Mucosa of stomach (tissue), 1 donor: ENCODE measurements around the gene COX8A.

Experiments
- H3K27me3 ChIP-seq: one replicate; pipeline ENCODE4 v1.7.0; 2013; ENCODE audit warnings: mild to moderate bottlenecking, low read length; ENCODE audit not compliant: control insufficient read depth, insufficient read depth
- H3K36me3 ChIP-seq: one replicate; pipeline ENCODE4 v1.7.0; 2013; ENCODE audit warnings: low read length; ENCODE audit not compliant: control insufficient read depth, insufficient read depth
- H3K4me1 ChIP-seq: one replicate; pipeline ENCODE4 v1.7.0; 2013; ENCODE audit warnings: mild to moderate bottlenecking, low read length; ENCODE audit not compliant: control insufficient read depth, insufficient read depth
- H3K4me3 ChIP-seq: one replicate; pipeline ENCODE4 v1.7.0; 2013; ENCODE audit warnings: low read length
- H3K9ac ChIP-seq: one replicate; pipeline ENCODE4 v1.7.0; 2013; ENCODE audit warnings: mild to moderate bottlenecking, low read length, moderate library complexity
- H3K9me3 ChIP-seq: one replicate; pipeline ENCODE4 v1.7.0; 2013; ENCODE audit warnings: mild to moderate bottlenecking, low read length, moderate library complexity; ENCODE audit not compliant: control insufficient read depth
- donor health status: Pancreatic carcinoma.

COX8A gene

DNA sequence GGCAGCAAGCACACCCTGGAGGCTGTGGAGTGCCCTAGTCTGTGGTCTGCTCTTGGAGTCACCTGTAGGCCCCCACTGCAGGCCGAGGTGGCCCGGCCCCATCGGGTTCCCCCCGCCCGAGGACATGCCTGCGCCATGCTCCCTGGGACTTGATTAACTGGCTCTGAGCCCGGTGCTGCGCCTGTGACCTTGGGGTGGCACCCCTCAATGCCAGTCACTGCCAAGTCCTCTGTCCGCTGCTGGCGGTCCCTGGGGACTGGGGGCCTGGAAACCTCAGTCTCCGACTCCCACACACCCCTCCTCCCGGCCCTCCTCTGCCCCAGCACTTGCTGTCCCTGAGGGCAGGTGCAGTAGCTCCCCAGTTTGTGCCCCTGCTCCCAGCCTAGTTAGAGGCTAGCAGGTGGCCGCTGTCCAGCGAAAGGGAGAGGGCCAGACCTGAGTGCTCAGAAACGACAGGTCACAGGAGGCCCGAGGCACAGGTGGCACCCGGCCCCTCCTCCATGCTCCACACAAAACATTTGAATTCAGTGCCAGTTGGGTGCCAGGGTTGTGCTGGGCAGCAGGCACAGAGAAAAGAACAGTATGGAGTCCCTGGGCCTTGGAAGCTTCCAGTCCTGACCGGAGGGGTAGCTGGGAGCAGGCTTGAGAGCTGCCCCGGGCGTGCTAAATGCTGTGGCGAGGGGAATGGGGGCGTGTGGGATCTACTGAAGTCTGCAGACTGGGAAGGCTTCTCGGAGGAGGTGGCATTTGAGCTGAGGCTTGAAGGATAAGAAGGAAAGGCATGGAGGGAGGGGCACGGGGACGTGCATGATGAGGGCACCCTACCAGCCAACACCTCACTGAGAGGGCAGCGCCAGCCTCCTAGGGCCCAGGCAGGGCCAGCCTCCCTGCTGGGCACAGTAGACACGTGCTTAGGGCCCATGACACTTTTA lies 45.0 kb downstream of the COX8A start:
- Histone ChIP-seq H3K27me3 (peaks cover 3% of the 10 kb centered on the region), H3K9ac (no peak overlapping the region), H3K4me3 (no peak overlapping the region), H3K36me3 (no peaks in the 10 kb centered on the region), H3K4me1 (peaks cover 18% of the 10 kb centered on the region), H3K9me3 (no peaks in the 10 kb centered on the region)

DNA sequence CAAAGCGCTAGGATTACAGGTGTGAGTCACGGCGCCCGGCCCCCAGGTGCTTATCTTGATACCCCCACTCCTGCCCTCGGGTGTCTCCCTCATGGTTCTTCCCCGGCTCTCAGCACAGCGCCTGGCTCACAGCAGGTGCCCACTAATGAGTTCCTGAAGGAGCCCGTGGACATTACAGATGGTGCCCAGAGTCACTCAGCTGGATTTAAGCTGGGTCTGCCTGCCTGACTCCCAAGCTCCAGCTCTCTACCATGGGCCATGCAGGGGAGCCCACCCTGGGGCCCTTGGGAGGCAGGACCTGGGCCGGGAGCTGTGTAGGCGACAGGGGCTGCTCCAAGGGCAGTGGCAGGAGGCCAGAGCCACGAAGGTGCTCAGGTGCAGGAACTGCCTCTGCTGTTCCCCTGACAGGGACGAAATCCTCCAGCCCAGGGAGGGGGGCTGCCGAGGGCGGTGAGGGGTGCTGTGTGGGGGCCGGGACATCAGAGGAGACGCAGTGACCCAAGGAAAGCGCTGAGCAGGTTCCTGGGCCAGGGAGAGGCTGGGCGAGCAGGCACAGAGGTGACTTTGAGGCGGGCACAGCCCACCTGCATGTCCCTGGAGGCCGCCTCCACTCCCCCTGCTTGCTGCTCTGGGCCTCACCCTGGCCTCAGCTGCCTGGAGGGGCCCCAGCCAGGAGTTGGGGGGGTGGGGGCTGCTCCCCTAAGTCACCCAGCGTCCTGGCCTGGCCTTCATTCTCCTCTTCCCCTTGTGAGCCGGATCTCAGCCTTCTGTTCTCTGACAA lies 46.7 kb downstream of the COX8A start:
- peaks cover 3% of the 10 kb centered on the region for H3K27me3 ChIP-seq
- H3K4me3 ChIP-seq = no peak overlapping the region
- H3K9ac ChIP-seq = no peak overlapping the region
- H3K36me3 ChIP-seq = no peaks in the 10 kb centered on the region
- no peaks in the 10 kb centered on the region for H3K9me3 ChIP-seq
- peaks cover 18% of the 10 kb centered on the region for H3K4me1 ChIP-seq

DNA sequence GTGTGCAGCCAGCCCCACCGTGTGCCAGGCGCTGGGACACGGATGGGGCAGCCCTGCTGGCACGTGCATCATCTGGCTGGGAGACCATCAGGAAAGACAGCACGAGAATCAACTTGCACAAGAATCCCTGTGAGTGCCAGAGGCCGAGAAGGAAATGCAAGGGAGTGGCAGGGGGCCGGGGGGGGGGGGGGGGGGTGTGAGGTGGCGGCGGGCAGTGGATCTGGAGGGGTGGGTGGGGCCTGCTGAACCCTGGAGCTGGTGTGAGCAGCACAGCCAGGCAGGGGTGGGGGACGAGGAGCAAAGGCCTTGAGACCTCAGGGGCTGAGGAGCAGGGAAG lies 47.3 kb downstream of the COX8A start:
- Histone ChIP-seq H3K4me1 (peaks cover 18% of the 10 kb centered on the region), H3K9me3 (no peaks in the 10 kb centered on the region), H3K9ac (no peak overlapping the region), H3K4me3 (no peak overlapping the region), H3K27me3 (peaks cover 3% of the 10 kb centered on the region), H3K36me3 (no peaks in the 10 kb centered on the region)

DNA sequence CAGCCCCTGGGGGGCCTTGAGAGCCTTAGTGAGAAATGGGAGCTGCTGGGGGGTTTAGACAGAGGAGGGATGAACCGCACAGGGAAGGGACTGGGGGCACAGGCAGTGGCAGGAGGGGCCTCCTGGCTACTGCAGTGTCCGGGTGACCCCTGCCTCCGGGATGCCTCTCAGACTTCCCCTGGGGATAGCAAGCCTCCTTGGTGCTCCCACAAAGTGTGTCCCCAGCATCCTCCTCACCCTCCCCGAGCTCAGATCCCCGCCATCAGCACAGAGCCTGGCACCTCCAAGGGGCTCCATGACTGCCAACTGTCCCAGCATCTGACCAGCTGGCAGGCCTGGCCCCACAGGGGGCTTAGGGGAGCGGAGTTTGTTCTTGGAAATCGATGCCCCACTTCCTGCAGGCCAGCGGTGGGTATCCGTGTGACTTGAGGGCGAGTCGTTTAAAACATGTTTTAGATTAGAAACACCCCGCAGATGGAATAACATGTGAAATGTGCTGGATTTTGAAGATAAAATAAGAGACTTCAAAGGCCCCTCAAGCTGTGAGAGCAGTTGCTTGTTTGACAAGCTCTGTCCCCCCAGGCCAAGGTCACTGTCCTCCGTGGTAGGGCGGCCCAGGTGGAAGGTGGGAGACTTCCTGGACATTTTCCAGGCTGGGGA lies 47.8 kb downstream of the COX8A start:
- H3K27me3 ChIP-seq = peaks cover 3% of the 10 kb centered on the region
- no peak overlapping the region for H3K4me3 ChIP-seq
- no peak overlapping the region for H3K9ac ChIP-seq
- H3K9me3 ChIP-seq = no peaks in the 10 kb centered on the region
- no peaks in the 10 kb centered on the region for H3K36me3 ChIP-seq
- H3K4me1 ChIP-seq = peaks cover 22% of the 10 kb centered on the region

DNA sequence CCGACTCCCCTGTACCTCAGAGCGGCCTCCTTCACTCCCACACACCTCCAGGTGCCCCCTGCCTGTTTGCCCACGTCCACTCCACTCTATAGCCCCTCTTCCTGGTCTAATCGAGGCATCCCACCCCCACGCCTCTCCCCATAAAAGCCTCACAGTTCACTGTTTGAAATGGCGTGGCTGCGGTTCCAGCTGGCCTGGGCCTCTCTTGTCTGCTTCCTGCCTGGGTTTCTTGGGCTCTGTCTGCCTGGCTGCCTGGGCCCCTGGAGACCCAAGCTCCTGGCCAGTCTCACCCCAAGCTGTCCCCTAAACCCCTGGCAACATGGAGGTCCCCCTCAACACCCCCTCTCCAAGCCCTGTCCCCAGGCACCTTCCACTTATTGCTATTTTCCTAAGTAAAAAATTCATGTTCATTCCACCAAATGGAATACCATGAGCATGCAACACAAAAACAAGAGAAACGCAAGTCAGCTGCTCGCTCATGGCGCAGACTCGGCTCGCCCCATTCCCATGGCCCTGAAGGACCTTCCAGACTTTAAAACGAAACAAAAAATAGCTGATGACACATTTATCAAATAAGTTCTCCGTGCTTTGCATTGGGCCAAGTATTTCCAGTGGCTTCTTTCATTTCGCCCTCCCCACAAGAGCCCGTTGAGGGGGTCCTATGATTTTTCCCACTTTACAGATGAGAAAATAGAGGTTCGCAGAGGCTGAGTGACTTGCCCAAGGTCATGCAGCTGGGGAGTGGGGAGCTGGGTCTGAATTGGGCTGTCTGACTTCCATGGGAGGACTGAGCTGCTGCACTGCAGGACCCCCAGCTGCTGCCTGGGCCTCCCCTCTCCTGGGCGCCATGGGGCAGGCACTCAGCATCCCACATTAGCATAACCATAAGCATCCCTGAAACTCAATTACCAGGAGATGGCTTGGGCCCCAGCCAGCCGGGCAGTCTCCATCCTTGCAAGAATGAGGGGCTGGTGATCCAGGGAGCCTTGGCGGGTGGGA lies 49.6 kb downstream of the COX8A start:
- Histone ChIP-seq H3K9me3 (no peaks in the 10 kb centered on the region), H3K36me3 (no peaks in the 10 kb centered on the region), H3K4me1 (peaks cover 6% of the 10 kb centered on the region), H3K27me3 (peaks cover 9% of the 10 kb centered on the region), H3K9ac (no peak overlapping the region), H3K4me3 (no peak overlapping the region)

DNA sequence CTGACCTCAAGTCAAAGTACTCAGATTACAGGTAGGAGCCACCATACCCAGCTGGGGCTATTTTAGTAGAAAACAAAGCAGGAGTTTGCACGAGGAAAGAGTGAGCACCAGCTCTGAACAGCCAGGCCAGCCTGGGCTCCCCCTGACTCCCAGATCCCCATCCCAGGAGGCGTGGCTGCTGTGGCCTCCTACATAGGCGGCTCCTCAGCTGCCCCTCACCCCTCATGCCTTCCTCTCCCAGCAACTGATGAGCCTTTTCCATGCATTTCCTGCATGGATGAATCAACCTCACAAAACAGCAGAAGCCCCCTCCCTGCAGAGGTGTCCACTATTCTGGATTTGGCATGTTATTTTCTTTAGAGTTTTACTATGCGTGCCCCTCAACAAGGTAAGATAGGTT lies 50.8 kb downstream of the COX8A start:
- H3K4me1 ChIP-seq = peaks cover 10% of the 10 kb centered on the region
- H3K36me3 ChIP-seq = no peaks in the 10 kb centered on the region
- H3K9me3 ChIP-seq = no peaks in the 10 kb centered on the region

More for the DNA sequence above, 50.8 kb downstream of the COX8A start:
- peaks cover 8% of the 10 kb centered on the region for H3K27me3 ChIP-seq
- no peak overlapping the region for H3K4me3 ChIP-seq
- H3K9ac ChIP-seq = no peak overlapping the region
